GM19239 (cell line): Measurements from ENCODE around the gene C1QTNF8.

Experiments used
- DNase-seq: peaks from one replicate; pipeline ENCODE4 v3.0.0; 2011; ENCODE audit warnings: low spot score; ENCODE audit not compliant: insufficient read length
- FAIRE-seq: peaks from 2 replicates; lab custom pipeline; 2011; peaks lifted over from hg19 to GRCh38; lab: Jason Lieb, UNC

Gene C1QTNF8

DNA sequence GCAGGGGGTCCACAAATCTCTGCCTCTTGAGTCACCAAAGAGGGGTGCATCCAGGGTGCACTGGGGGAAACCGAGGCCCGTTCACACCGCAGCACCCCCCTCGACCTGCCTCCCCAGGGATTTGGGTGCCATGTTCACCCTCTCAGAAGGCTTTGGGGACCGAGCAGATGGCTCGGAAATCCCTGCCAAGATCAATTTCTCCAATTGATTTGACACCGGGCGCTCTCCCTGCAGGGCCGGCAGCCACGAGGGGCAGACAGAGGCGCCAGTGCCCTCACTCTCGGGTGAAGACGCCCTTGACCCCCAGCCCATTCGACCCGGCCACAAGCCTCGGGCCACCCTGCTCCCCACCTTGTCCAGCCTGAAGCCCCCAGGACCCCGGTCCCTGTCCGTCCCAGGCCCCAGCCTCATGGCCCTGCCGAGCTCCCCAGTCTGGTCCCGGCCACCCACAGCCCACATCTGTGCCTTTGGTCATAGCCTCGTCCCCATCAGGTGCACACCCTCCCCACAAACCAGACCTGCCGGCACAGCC is 14.2 kb downstream of the C1QTNF8 start:
- FAIRE-seq: no peak
- no peak for DNase-seq

- DNase-seq (no peak), FAIRE-seq (no peak)
Observed at GRCh38 chr16:1080801-1081733, 15.0 kb downstream of the C1QTNF8 start.

- DNase-seq (no peak), FAIRE-seq (no peak)
Observed at GRCh38 chr16:1079786-1080525, 16.1 kb downstream of the C1QTNF8 start.

- FAIRE-seq (no peak), DNase-seq (no peak)
Observed at GRCh38 chr16:1079341-1079740, 16.7 kb downstream of the C1QTNF8 start.

DNA sequence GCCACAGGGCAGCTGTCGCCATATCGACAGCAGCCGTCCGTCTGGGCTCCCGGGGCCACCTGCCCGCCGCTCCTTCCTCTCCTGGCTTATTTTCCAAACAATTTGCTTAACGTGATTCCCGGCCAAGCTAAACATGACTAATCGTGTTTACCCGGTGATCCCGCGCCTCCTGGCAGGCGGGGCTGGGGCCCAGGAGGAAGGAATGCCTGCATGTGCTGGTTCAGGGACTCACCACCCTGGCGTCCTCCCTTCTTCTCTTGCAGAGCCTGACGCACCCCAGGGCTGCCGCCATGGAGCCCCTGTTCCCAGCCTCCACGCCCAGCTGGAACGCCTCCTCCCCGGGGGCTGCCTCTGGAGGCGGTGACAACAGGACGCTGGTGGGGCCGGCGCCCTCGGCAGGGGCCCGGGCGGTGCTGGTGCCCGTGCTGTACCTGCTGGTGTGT is 17.4 kb downstream of the C1QTNF8 start:
- FAIRE-seq: no peak
- DNase-seq: no peak

DNA sequence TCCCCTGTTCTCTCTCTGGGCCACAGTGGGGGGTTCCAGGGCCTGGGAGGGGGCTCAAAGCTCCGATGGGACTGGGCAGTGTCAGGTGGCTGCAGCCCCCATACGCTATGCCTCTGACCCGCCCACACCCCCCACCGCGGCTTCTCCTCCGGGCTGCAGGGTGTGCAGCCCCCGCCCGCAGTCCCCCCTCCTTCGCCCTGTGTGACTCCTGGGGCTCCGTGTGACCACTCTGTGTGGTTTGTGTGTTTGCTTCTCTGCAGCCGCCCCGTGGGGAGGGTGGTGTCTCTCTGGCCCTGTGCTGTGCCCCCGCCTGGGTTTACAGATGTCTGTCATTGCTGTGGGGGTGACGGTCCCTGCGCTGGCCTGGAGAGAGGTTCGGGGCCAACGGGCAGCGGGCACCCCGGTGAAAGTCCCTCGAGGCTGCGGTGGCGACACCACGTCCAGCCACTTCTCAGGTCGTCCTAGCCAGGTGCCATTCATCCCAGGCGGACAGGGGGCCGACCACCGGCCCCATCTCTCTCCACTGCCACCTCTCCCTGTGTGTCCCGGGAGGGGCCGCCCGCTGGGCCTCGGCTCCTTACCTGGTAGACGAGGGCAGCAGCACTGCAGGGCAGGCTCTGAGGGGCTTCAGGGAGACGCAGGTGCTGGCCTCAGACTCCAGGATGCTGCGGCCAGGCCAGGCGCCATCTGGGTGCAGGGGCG is 18.0 kb downstream of the C1QTNF8 start:
- DNase-seq (no peak), FAIRE-seq (no peak)

GRCh38 chr16:1076801-1077576 is 19.1 kb downstream of the C1QTNF8 start:
- no peak for FAIRE-seq
- DNase-seq: no peak

DNA sequence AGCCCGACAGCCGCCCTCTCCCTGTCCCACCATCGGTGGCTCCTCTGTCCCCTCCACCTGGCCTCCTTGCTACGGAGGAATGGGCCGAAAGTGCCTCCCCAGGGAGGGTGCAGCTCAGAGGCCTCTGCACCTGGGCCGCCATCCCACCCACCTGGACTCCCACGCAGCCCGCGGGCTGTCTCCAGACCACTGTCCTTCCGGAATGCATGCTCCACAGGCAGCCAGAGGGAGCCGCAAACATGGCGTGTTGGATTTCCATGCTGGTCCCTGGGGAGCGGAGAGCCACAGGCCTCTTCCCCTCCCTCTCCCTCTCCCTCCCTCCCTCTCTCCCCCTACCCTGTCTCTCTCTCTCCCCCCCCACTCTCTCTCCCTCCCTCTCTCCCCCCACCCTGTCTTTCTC is 20.5 kb downstream of the C1QTNF8 start:
- DNase-seq (no peak), FAIRE-seq (no peak)

DNA sequence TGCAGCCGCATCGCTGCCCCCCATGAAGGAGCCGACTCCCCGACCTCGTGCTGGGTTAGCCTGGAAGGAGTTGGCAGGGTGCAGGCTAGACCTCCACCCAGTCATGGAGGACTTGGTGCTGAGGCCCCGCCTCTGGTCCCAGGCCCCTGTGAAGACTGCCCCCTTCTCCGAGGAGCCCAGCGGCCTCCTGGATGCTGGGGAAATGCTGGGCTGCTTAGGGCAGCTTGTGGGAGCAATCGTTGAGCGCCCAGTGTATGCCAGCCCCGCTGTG is 21.7 kb downstream of the C1QTNF8 start:
- DNase-seq (no peak), FAIRE-seq (no peak)

- no peak for FAIRE-seq
Observed at GRCh38 chr16:1073566-1074378, 22.3 kb downstream of the C1QTNF8 start.

DNA sequence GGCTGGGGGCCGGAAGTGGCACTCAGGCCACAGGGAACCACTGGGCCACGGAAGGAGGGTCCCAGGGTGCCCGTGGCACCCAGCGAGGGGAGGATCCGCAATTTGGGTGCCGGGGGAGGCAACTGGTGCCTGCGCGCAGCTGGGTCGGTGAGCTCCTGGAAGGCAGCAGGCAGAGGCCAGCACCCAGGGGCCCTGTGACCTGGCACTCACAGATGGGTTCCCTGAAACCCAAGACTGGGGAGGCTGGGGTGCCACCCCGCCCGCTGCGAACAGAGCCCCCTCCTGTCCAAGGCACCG is 22.8 kb downstream of the C1QTNF8 start:
- FAIRE-seq (no peak), DNase-seq (no peak)

More at GRCh38 chr16:1073566-1074378, 22.3 kb downstream of the C1QTNF8 start:
- no peak for DNase-seq

DNA sequence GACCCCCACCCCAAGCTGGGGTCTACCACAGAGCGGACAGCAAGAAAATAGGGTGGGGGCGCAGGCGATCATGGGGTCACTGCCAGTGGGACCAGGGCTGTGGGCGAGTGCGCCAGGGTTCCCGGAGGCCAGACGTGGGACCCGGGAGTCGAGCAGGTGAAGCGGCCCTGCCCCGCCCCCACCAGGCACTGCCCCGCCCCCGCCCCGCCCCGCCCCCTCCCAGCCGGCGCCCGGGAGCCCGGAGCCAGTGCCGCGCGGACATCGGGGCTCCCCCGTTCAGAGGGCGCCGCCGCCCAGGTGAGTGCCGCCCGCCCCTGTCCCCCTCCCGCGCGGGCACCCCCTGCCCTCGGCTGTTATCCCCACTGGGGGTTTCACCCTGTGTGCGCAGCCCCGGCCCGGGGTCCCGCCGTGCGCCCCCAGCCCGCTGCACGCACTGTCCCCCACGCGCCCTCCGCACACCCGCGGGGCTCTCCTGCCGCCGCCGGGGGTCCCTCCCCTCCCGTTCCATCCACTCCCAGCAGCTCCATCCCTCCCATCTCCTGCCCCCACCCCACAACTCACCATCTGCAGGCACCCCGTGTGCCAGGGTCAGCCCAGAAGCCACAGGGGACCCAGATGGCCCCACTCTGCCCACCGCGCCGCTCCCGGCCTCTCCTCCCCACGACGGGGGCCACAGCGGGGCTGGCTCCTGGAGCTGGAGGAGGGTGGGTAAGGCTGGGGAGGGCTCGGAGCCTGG is 23.4 kb downstream of the C1QTNF8 start, which contains the start of gene SSTR5:
TSS of gene SSTR5 (plus strand) at position 222 of the 736 bp plus-strand sequence. CDS start 6,122 bp downstream, outside the sequence.
- no peak for FAIRE-seq

DNA sequence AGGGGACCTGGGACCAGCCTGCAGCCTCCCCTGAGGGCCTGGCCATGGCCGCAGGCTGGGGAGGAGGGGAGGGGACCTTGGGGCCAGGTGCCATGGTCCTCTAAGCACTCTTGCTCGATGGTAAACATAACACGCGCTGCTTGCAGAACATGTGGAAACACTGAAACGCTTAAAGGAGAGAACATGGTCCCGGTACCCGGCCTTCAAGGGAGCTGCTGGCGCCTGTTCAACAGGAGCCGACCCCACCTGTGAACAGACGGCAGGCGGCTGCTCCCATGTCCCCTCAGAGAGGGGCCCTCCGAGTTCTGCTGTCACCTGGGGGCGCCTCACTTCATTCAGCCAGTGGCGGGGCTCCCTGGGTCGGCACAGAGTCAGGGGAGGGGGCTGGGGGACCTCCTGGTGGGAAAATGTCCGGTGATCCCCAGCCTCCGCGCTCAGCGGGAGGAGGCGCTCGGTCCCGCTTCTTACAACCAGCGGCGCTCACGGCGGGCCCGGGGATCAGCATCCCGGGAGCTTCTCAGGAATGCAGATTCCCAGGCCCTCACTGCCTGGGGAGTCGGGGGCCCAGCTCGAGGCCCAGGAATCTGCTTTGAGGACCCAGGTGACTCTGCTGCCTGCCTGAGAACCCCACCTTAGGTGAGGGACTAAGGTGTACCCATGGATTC is 24.4 kb downstream of the C1QTNF8 start:
- FAIRE-seq (no peak), DNase-seq (no peak)

More for the DNA sequence above, 23.4 kb downstream of the C1QTNF8 start, which contains the start of gene SSTR5:
- DNase-seq: no peak

DNA sequence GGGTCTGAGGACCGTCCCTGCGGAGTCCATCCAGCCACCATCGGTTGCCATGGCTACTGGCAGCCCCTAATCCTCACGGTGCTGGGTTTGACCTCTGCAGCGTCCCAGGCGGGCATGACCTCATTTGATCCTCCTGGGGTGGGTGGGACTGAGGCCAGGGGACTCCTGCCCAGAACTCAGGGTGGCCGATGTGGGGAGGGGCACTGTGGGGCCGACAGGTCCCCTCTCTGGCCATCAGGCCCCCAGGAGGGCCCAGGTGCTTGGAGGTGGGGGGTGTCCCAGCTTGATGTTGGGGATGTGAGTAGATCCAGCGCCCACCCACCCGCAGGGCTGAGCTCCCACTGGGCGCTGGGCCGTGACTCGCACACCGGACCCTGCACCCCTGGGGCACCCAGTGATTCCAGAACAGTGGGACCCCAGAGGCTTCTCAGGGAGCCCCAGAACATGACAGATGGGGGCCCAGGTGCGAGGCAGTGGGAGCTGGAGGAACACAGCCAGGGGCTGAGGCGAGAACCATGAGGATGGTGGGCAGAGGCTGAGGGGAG is 25.1 kb downstream of the C1QTNF8 start:
- DNase-seq: no peak
- FAIRE-seq: no peak

GRCh38 chr16:1070084-1070863 is 25.8 kb downstream of the C1QTNF8 start:
- FAIRE-seq (no peak), DNase-seq (no peak)

GRCh38 chr16:1069154-1069553 is 26.9 kb downstream of the C1QTNF8 start:
- no peak for FAIRE-seq
- DNase-seq: no peak

DNA sequence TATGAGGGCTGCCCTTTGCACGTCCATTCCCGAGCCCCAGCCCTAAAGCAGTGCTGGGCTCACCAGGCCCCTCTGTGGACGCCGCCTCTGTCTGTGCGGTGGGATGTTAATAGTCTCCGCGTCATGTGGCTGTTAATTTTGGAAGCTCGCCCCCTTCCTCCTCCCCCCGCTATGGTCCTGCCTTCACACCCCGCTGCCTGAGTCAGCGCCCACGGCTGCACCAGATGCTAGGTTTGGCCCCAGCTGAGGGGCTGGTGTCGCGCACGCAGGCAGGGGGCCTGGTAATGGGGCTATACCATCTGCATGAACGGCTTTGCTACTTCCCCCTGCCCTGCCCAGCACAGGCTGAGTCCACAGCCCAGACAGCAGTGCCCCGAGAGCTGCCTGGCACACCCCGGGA is 27.6 kb downstream of the C1QTNF8 start:
- no peak for DNase-seq
- FAIRE-seq: no peak
